Astrocyte (in vitro differentiated cells and primary cell): ENCODE results near the gene PON1. TPM values are rescaled to one million over a fixed set of nuclear protein-coding genes. Genes with fewer than 3 reads are reported as not detected.

ENCODE experiments used
- DNase-seq: peaks from one replicate; pipeline ENCODE4 v3.0.0-alpha.2; 2010; ENCODE audit warnings: low read depth
- FAIRE-seq: peaks from 2 replicates; lab custom pipeline; 2011; peaks lifted over from hg19 to GRCh38; lab: Jason Lieb, UNC
- H2AFZ ChIP-seq: 2 replicates; pipeline ENCODE4 v1.6.0; 2012; ENCODE audit warnings: low read depth, low read length, inconsistent platforms
- H3K27ac ChIP-seq: 2 replicates; pipeline ENCODE4 v1.5.1; 2011; ENCODE audit warnings: low read depth, low read length, inconsistent platforms
- H3K27me3 ChIP-seq: 2 replicates; pipeline ENCODE4 v1.6.0; 2011; ENCODE audit warnings: low read length, inconsistent platforms; ENCODE audit not compliant: insufficient read depth
- H3K36me3 ChIP-seq: 2 replicates; pipeline ENCODE4 v1.5.1; 2011; ENCODE audit warnings: low read length, inconsistent platforms; ENCODE audit not compliant: insufficient read depth
- H3K4me1 ChIP-seq: 2 replicates; pipeline ENCODE4 v1.5.1; 2011; ENCODE audit warnings: low read length, inconsistent platforms; ENCODE audit not compliant: insufficient read depth
- H3K4me2 ChIP-seq: 2 replicates; pipeline ENCODE4 v1.6.0; 2012; ENCODE audit warnings: low read length, inconsistent platforms
- H3K4me3 ChIP-seq: 2 replicates; pipeline ENCODE4 v1.5.1; 2011; ENCODE audit warnings: low read depth, mild to moderate bottlenecking, low read length, inconsistent platforms; ENCODE audit not compliant: insufficient read depth
- H3K79me2 ChIP-seq: 2 replicates; pipeline ENCODE4 v1.6.0; 2012; ENCODE audit warnings: mild to moderate bottlenecking, low read length, inconsistent platforms; ENCODE audit not compliant: insufficient read depth
- H3K9ac ChIP-seq: 2 replicates; pipeline ENCODE4 v1.6.0; 2012; ENCODE audit warnings: mild to moderate bottlenecking, low read length, inconsistent platforms
- H3K9me3 ChIP-seq: 2 replicates; pipeline ENCODE4 v1.5.1; 2012; ENCODE audit warnings: low read depth, mild to moderate bottlenecking, low read length, inconsistent platforms; ENCODE audit not compliant: insufficient read depth
- H4K20me1 ChIP-seq: 2 replicates; pipeline ENCODE4 v1.6.0; 2012; ENCODE audit warnings: low read length, inconsistent platforms; ENCODE audit not compliant: insufficient read depth
- H3K27ac Mint-ChIP-seq: one replicate; pipeline ENCODE4 v1.8.0; 2021; ENCODE audit warnings: mild to moderate bottlenecking, mixed read lengths; ENCODE audit not compliant: unreplicated experiment
- H3K27me3 Mint-ChIP-seq: one replicate; pipeline ENCODE4 v1.8.0; 2021; ENCODE audit warnings: low read depth, mixed read lengths; ENCODE audit not compliant: unreplicated experiment
- H3K36me3 Mint-ChIP-seq: one replicate; pipeline ENCODE4 v1.8.0; 2021; ENCODE audit warnings: low read depth, mixed read lengths; ENCODE audit not compliant: unreplicated experiment
- H3K4me1 Mint-ChIP-seq: one replicate; pipeline ENCODE4 v1.8.0; 2021; ENCODE audit warnings: low read depth, mixed read lengths; ENCODE audit not compliant: unreplicated experiment
- H3K4me3 Mint-ChIP-seq: one replicate; pipeline ENCODE4 v1.8.0; 2021; ENCODE audit warnings: mild to moderate bottlenecking, moderate library complexity, mixed read lengths; ENCODE audit not compliant: unreplicated experiment
- H3K9me3 Mint-ChIP-seq: one replicate; pipeline ENCODE4 v1.8.0; 2021; ENCODE audit warnings: mild to moderate bottlenecking, mixed read lengths; ENCODE audit not compliant: unreplicated experiment
- CTCF ChIP-seq: IDR thresholded peaks from 2 replicates; pipeline ENCODE4 v1.5.1; 2011; ENCODE audit warnings: low read depth, mild to moderate bottlenecking, inconsistent platforms, low read length, moderate library complexity; ENCODE audit not compliant: insufficient read depth
- EZH2 ChIP-seq: IDR thresholded peaks from 2 replicates; pipeline ENCODE4 v1.6.1; 2012; ENCODE audit warnings: mild to moderate bottlenecking, low read length, inconsistent platforms; ENCODE audit not compliant: insufficient read depth
- total RNA-seq: library from RNA; stranded (reverse); gene quantifications from 2 replicates; pipeline ENCODE4 v1.2.1, GENCODE V29; 2021

Gene PON1
- total RNA-seq, 1 donor from 2014 or later: 1.00 TPM

DNA sequence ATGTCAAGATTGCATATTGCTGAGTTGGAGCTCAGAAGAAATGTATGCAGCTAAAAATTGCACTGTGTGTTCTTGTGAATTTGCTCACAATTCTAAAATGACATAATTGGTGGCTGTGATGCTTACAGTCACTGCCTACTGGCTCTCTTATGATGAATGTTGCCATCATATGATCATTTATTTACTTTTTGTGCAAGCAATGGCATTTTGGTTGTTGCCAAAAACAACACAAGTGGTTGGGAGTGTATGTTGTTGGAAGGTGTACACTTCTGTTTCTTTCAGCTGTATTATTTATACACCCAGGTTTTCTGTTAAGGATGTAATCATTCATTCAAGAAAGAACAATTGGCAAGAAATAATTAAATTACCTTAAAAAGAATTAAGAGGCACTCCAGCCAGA, 28.9 kb downstream of the PON1 start:
- TF ChIP-seq EZH2 (no peak), CTCF (no peak)
- H3K27ac Mint-ChIP-seq: no peak overlapping the region
- Histone ChIP-seq H3K4me1 (no peaks in the 10 kb centered on the region), H3K9ac (no peak overlapping the region), H3K4me3 (no peak overlapping the region), H3K79me2 (no peaks in the 10 kb centered on the region), H3K4me2 (no peak overlapping the region), H3K9me3 (no peaks in the 10 kb centered on the region), H3K36me3 (no peaks in the 10 kb centered on the region), H3K27ac (no peak overlapping the region), H4K20me1 (no peaks in the 10 kb centered on the region), H2AFZ (no peak overlapping the region), H3K27me3 (no peaks in the 10 kb centered on the region)
- H3K4me1 Mint-ChIP-seq: no peaks in the 10 kb centered on the region
- DNase-seq (no peak), FAIRE-seq (no peak)
- no peaks in the 10 kb centered on the region for H3K9me3 Mint-ChIP-seq
- no peaks in the 10 kb centered on the region for H3K36me3 Mint-ChIP-seq
- no peak overlapping the region for H3K4me3 Mint-ChIP-seq
- no peaks in the 10 kb centered on the region for H3K27me3 Mint-ChIP-seq

DNA sequence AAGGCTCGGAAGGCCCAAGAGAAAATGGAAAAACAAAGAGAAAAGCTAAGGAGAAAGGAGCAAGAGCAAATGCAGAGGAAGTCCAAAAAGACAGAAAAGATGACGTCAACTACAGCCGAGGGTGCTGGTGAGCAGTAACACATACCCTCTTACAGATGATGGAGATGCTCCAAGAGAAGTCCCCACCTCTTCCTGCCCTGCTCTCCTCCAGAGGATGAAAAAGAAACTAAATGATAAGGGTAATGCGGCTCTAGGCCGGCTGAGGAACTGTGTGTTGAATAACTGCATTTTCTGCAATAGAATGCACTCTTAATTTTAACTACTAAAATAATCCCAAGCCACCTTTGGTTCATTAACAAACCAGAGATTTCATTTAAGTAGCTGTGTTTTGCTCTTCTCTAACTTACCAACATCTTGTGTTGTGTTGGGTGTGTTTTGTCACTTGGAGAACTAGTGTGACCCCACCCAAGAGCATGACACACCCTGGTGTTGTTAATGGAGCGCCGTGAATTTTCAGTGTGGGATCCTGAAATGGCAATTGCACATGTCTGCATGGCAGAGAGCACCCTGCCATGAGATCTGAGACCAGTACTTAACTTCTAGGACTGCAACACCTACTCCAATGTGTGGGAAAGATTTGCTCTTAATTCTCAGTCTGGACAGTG, 34.0 kb downstream of the PON1 start:
- Mint-ChIP-seq H3K36me3 (no peaks in the 10 kb centered on the region), H3K27ac (no peak overlapping the region), H3K9me3 (no peaks in the 10 kb centered on the region), H3K4me3 (no peak overlapping the region), H3K27me3 (no peaks in the 10 kb centered on the region), H3K4me1 (no peaks in the 10 kb centered on the region)
- Histone ChIP-seq H3K4me2 (no peak overlapping the region), H3K27me3 (no peaks in the 10 kb centered on the region), H4K20me1 (no peaks in the 10 kb centered on the region), H3K79me2 (no peaks in the 10 kb centered on the region), H3K9me3 (no peaks in the 10 kb centered on the region), H3K36me3 (no peaks in the 10 kb centered on the region), H2AFZ (no peak overlapping the region), H3K4me3 (no peak overlapping the region), H3K4me1 (no peaks in the 10 kb centered on the region), H3K27ac (no peak overlapping the region), H3K9ac (no peak overlapping the region)
- DNase-seq (no peak), FAIRE-seq (no peak)
- TF ChIP-seq EZH2 (no peak), CTCF (no peak)

GRCh38 chr7:95286096-95286495, 38.2 kb downstream of the PON1 start:
- Histone ChIP-seq H3K4me3 (no peak overlapping the region), H3K9me3 (no peaks in the 10 kb centered on the region), H4K20me1 (no peaks in the 10 kb centered on the region), H3K79me2 (no peaks in the 10 kb centered on the region), H3K27me3 (no peaks in the 10 kb centered on the region), H3K4me1 (no peaks in the 10 kb centered on the region), H2AFZ (no peak overlapping the region), H3K4me2 (no peak overlapping the region), H3K9ac (no peak overlapping the region), H3K27ac (no peak overlapping the region), H3K36me3 (no peaks in the 10 kb centered on the region)
- no peaks in the 10 kb centered on the region for H3K9me3 Mint-ChIP-seq
- no peaks in the 10 kb centered on the region for H3K4me1 Mint-ChIP-seq
- TF ChIP-seq EZH2 (no peak), CTCF (no peak)
- DNase-seq: no peak
- no peak overlapping the region for H3K4me3 Mint-ChIP-seq
- H3K27ac Mint-ChIP-seq: no peak overlapping the region
- H3K36me3 Mint-ChIP-seq: no peaks in the 10 kb centered on the region
- no peak for FAIRE-seq
- H3K27me3 Mint-ChIP-seq: no peaks in the 10 kb centered on the region
